H1 (cell line): Measurements from ENCODE around the gene MRGPRX1.

Experiments
- CBX5 ChIP-seq: fragments of 300-800, 300-1000 bp; sonication (generic); IDR thresholded peaks from 2 replicates; pipeline ENCODE4 v1.7.1; 2016; ENCODE audit warnings: antibody characterized with exemption, low read length, low read depth
- CTCF ChIP-seq, 3 experiments: IDR thresholded peaks; 1 replicate in 2 of 3; 2 replicates in 1 of 3; pipeline versions ENCODE4 v1.5.1 to v1.6.1; 2011; ENCODE audit warnings: low read length in 3 of 3, mild to moderate bottlenecking in 3 of 3, inconsistent platforms in 2 of 3, low read depth in 1 of 3, moderate library complexity in 1 of 3; ENCODE audit not compliant: insufficient read depth in 1 of 3; ENCODE audit errors: control extremely low read depth in 1 of 3
- FOSL1 ChIP-seq: IDR thresholded peaks from 2 replicates; pipeline ENCODE4 v1.6.1; 2011; ENCODE audit warnings: mild to moderate bottlenecking, low read depth, low read length, moderate library complexity; ENCODE audit not compliant: insufficient read depth
- GABPA ChIP-seq: IDR thresholded peaks from 2 replicates; pipeline ENCODE4 v1.6.1; 2011; ENCODE audit warnings: mild to moderate bottlenecking, low read length, moderate library complexity, borderline replicate concordance; ENCODE audit not compliant: insufficient read depth
- MAFK ChIP-seq: IDR thresholded peaks from 2 replicates; pipeline ENCODE4 v1.6.1; 2012; ENCODE audit warnings: low read depth, mild to moderate bottlenecking, improper control_type of control experiment, low read length
- POLR2A ChIP-seq, 2 experiments: IDR thresholded peaks; 1 replicate in 1 of 2; 2 replicates in 1 of 2; pipeline ENCODE4 v1.6.1; 2011; ENCODE audit warnings: low read depth in 2 of 2, low read length in 2 of 2, mild to moderate bottlenecking in 2 of 2; ENCODE audit errors: control extremely low read depth in 1 of 2
- POLR2AphosphoS5 ChIP-seq: IDR thresholded peaks from 2 replicates; pipeline ENCODE4 v1.6.1; 2011; ENCODE audit warnings: low read depth, low read length
- RFX5 ChIP-seq: IDR thresholded peaks from 2 replicates; pipeline ENCODE4 v1.6.1; 2011; ENCODE audit warnings: low read depth, low read length, improper control_type of control experiment, borderline replicate concordance
- RXRA ChIP-seq: IDR thresholded peaks from 2 replicates; pipeline ENCODE4 v1.6.1; 2011; ENCODE audit warnings: low read depth, mild to moderate bottlenecking, low read length, moderate library complexity; ENCODE audit not compliant: insufficient read depth
- SIX5 ChIP-seq: IDR thresholded peaks from 2 replicates; pipeline ENCODE4 v1.6.1; 2011; ENCODE audit warnings: mild to moderate bottlenecking, low read depth, low read length
- SP4 ChIP-seq: IDR thresholded peaks from 2 replicates; pipeline ENCODE4 v1.6.1; 2012; ENCODE audit warnings: low read length, inconsistent platforms
- TAF1 ChIP-seq: IDR thresholded peaks from 2 replicates; pipeline ENCODE4 v1.6.1; 2011; ENCODE audit warnings: mild to moderate bottlenecking, low read depth, low read length

- TF ChIP-seq RFX5 (no peak), CTCF (IDR thresholded peaks at IDR 0.05; ENCODE audit: control extremely low read depth in 1 of 3, insufficient read depth in 1 of 3, low read depth in 1 of 3, low read length in 3 of 3) (no peak), POLR2A (IDR thresholded peaks at IDR 0.05; ENCODE audit: control extremely low read depth in 1 of 2, low read depth in 2 of 2, low read length in 2 of 2) (no peak), POLR2AphosphoS5 (no peak), FOSL1 (no peak), RXRA (no peak), SIX5 (no peak), TAF1 (no peak), MAFK (no peak), SP4 (no peak), GABPA (no peak), CBX5 (no peak)
Measured at GRCh38 chr11:18907391-18907790, 31.8 kb downstream of the MRGPRX1 start.
